ENCODE results near the gene TAMALIN. TPM values are rescaled to one million over a fixed set of nuclear protein-coding genes. Genes with fewer than 3 reads are reported as not detected.
A peak's percentile ranks its signal among the peaks of the same experiment; 100 is the strongest.

The TAMALIN gene
- total RNA-seq, 4 donors from 2014 or later = 1.7 to 10.7 (median 3.6) TPM

DNA sequence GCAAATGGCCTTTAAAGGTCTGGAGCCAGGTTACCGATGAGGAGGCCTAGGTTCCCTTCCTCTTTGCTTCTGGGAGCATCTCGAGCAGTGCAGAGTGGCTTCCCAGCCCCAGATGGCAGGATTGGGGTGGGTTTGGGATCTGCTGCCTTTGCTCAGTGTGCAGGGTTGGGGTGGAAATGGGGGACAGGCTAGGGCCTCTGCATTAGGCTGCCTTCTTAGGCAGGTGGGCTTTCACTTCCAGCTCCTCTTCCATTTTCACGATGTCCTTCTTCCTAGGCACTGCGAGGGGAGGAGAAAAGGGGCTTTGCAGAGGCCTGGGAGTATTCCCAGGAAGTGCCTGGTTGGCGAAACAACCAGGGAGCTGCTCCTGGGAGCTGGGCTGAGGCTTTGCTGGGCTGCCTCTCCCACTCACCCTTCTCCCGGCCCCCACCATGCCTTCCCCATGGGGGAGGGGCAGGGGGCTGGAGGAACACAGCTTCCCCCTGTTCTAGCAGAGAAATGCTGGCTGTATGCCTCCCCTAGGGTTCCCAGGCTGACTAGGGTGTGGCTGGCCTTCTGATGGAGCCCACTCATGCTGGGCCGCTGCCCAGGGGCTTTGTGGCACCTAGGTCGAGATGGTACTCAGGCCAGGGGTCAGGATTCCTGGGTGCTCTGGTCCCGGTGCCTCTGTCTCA lies 46.9 kb downstream of the TAMALIN start:
- Histone ChIP-seq H3K36me3 (peaks cover 0 to 21% (median 6%) of the 10 kb centered on the region in 3 donors), H3K27me3 (peaks cover 0 to 7% (median 0%) of the 10 kb centered on the region in 4 donors), H3K9me3 (no peaks in the 10 kb centered on the region), H3K4me1 (peaks cover 17 to 58% (median 32%) of the 10 kb centered on the region in 3 donors), H3K4me3 (peak overlapping the region in 3 of 4 donors; percentile 49 to 66 (median 60)), H3K27ac (peak overlapping the region in 3 of 4 donors; percentile 88 to 98 (median 95))
- no peak for DNase-seq
- 20 to 83% methylated on average over 1 of the region's 9 CpGs for WGBS, 2 donors
- TF ChIP-seq, protein P1, sequence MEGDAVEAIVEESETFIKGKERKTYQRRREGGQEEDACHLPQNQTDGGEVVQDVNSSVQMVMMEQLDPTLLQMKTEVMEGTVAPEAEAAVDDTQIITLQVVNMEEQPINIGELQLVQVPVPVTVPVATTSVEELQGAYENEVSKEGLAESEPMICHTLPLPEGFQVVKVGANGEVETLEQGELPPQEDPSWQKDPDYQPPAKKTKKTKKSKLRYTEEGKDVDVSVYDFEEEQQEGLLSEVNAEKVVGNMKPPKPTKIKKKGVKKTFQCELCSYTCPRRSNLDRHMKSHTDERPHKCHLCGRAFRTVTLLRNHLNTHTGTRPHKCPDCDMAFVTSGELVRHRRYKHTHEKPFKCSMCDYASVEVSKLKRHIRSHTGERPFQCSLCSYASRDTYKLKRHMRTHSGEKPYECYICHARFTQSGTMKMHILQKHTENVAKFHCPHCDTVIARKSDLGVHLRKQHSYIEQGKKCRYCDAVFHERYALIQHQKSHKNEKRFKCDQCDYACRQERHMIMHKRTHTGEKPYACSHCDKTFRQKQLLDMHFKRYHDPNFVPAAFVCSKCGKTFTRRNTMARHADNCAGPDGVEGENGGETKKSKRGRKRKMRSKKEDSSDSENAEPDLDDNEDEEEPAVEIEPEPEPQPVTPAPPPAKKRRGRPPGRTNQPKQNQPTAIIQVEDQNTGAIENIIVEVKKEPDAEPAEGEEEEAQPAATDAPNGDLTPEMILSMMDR (IDR thresholded peaks at IDR 0.05) = no peak
- TF ChIP-seq POLR2A (IDR thresholded peaks at IDR 0.05) = no peak
- intact Hi-C loops (cut with DNase I) = no loop called here

DNA sequence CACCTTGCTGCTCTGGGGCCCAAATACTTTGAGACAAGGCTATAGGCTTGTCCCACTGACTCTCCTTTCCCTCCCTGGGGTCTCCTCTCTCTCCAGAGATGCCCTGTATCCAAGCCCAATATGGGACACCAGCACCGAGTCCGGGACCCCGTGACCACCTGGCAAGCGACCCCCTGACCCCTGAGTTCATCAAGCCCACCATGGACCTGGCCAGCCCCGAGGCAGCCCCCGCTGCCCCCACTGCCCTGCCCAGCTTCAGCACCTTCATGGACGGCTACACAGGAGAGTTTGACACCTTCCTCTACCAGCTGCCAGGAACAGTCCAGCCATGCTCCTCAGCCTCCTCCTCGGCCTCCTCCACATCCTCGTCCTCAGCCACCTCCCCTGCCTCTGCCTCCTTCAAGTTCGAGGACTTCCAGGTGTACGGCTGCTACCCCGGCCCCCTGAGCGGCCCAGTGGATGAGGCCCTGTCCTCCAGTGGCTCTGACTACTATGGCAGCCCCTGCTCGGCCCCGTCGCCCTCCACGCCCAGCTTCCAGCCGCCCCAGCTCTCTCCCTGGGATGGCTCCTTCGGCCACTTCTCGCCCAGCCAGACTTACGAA lies 47.6 kb downstream of the TAMALIN start:
- Histone ChIP-seq H3K4me1 (peaks cover 17 to 57% (median 32%) of the 10 kb centered on the region in 3 donors), H3K36me3 (peaks cover 0 to 25% (median 9%) of the 10 kb centered on the region in 3 donors), H3K4me3 (peak overlapping the region in 2 of 4 donors; percentile 49 to 66), H3K9me3 (no peaks in the 10 kb centered on the region), H3K27ac (peak overlapping the region in 3 of 4 donors; percentile 88 to 98 (median 95)), H3K27me3 (peaks cover 0 to 6% (median 0%) of the 10 kb centered on the region in 4 donors)
- TF ChIP-seq, protein P1 (IDR thresholded peaks at IDR 0.05) = no peak
- TF ChIP-seq POLR2A (IDR thresholded peaks at IDR 0.05) = no peak
- DNase-seq = no peak
- intact Hi-C loops (cut with DNase I) = no loop called here
- WGBS, 2 donors = 76 to 94% methylated on average over 7 to 14 of the region's 21 CpGs

DNA sequence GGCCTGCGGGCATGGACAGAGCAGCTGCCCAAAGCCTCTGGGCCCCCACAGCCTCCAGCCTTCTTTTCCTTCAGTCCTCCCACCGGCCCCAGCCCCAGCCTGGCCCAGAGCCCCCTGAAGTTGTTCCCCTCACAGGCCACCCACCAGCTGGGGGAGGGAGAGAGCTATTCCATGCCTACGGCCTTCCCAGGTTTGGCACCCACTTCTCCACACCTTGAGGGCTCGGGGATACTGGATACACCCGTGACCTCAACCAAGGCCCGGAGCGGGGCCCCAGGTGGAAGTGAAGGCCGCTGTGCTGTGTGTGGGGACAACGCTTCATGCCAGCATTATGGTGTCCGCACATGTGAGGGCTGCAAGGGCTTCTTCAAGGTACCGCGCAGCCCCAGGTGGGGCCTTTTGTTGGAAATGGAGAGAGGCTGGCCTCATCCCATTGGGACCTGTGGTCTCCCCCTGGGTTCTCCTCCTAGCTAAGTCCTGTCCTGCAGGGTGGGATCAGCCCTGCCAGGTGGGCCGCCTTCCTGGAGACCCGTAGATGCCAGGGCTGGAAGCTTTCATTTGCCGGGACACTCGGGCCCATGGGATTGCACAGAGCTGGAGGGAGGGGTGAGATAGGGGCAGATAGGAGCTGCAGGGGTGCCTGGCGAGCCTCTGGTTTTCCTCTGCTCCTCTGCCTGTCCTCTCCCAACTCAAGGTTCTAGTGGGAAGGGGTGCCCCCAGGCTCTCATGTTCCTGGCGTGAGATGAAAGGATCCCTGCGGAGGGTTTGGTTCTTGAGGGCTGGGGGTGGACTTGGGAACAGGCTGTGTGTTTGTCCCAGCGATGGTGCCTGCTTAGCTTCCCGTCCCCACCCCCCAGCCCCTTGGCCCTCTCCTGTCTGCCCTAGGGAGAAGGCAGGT lies 48.3 kb downstream of the TAMALIN start:
- peak overlapping the region in 1 of 4 donors; percentile 18 for H3K4me3 ChIP-seq
- peaks cover 0 to 1% (median 0%) of the 10 kb centered on the region in 4 donors for H3K27me3 ChIP-seq
- intact Hi-C loops (cut with DNase I) = no loop called here
- peaks cover 0 to 25% (median 9%) of the 10 kb centered on the region in 3 donors for H3K36me3 ChIP-seq
- H3K9me3 ChIP-seq = no peaks in the 10 kb centered on the region
- WGBS, 2 donors = 77 to 79% methylated on average over 5 to 12 of the region's 21 CpGs
- peaks cover 15 to 50% (median 30%) of the 10 kb centered on the region in 3 donors for H3K4me1 ChIP-seq
- DNase-seq = no peak
- H3K27ac ChIP-seq = peak overlapping the region in 3 of 4 donors; percentile 26 to 95 (median 88)
- TF ChIP-seq, protein P1 (IDR thresholded peaks at IDR 0.05) = no peak
- TF ChIP-seq POLR2A (IDR thresholded peaks at IDR 0.05) = no peak

DNA sequence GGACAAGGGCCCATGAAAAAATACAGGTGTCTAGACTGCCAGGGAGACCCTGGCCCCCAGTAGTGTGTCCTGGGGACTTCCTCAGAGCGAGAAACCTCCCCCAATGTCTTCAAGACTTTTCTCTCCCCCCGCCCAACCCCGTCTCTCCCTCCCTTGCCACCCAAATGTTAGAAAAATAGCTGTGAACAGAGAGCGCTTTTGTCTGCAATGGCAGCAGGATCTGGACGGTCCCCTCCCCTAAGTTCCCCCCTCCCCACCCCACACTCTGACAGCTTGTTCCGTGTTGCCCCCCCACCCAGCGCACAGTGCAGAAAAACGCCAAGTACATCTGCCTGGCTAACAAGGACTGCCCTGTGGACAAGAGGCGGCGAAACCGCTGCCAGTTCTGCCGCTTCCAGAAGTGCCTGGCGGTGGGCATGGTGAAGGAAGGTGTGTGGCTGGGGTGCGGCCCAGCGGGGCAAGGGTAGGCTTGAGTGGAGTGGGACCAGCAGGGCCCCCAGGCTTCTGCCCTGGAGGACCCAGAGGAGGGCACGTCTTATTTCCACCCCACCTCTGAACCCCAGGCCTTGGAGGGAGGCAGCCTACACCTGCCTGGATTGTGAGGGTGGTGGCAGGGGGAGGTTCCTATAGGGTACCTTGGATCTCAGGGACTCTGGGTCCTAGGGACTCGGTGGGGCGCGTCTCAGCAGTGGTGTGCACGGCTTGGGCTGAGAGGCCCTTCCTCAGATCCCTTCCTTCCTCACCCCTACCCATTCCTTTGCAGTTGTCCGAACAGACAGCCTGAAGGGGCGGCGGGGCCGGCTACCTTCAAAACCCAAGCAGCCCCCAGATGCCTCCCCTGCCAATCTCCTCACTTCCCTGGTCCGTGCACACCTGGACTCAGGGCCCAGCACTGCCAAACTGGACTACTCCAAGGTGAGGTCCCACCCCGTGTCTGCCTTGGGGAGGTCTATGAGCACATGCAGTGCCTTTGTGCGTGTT lies 49.3 kb downstream of the TAMALIN start:
- Histone ChIP-seq H3K4me1 (peaks cover 6 to 40% (median 24%) of the 10 kb centered on the region in 3 donors), H3K9me3 (no peaks in the 10 kb centered on the region), H3K27ac (peak overlapping the region in 3 of 4 donors; percentile 13 to 95 (median 54)), H3K4me3 (no peak overlapping the region), H3K27me3 (no peaks in the 10 kb centered on the region), H3K36me3 (peaks cover 0 to 25% (median 9%) of the 10 kb centered on the region in 3 donors)
- no peak for DNase-seq
- intact Hi-C loops (cut with DNase I) = no loop called here
- WGBS, 2 donors = 60 to 90% methylated on average over 1 to 14 of the region's 27 CpGs
- TF ChIP-seq, protein P1 (IDR thresholded peaks at IDR 0.05) = no peak
- no peak for TF ChIP-seq POLR2A (IDR thresholded peaks at IDR 0.05)

Data from esophagus squamous epithelium (tissue), 5 donors.